MM.1S (cell line): Measurements from ENCODE around the gene FOXD4L1.
"Not testable (repeated sequence)": the region's sequence is repeated elsewhere in the genome, so short reads cannot be mapped to it uniquely, and the experiment has no call there.

ENCODE experiments used
- CTCF ChIP-seq: fragments of 300-600 bp; sonication (generic); IDR thresholded peaks from 2 replicates; pipeline ENCODE4 v1.5.1; 2016; ENCODE audit warnings: antibody characterized with exemption, low read length, mixed read lengths
- EZH2 ChIP-seq: fragments of 300-600 bp; sonication (generic); optimal IDR thresholded peaks from 2 replicates; pipeline ENCODE3; 2017; ENCODE audit warnings: low read depth, mild to moderate bottlenecking, antibody characterized with exemption, low read length, mixed read lengths

GRCh38 chr2:113510913-113511312, 12.4 kb downstream of the FOXD4L1 start:
- not testable (repeated sequence) for TF ChIP-seq EZH2, CTCF
